MV-4-11 (cell line): Measurements from ENCODE around the gene DIO1.
A peak's percentile ranks its signal among the peaks of the same experiment; 100 is the strongest.

Source experiments
- DNase-seq: peaks from one replicate; lab custom pipeline; 2025; lab: John Stamatoyannopoulos, UW

The DIO1 gene

DNA sequence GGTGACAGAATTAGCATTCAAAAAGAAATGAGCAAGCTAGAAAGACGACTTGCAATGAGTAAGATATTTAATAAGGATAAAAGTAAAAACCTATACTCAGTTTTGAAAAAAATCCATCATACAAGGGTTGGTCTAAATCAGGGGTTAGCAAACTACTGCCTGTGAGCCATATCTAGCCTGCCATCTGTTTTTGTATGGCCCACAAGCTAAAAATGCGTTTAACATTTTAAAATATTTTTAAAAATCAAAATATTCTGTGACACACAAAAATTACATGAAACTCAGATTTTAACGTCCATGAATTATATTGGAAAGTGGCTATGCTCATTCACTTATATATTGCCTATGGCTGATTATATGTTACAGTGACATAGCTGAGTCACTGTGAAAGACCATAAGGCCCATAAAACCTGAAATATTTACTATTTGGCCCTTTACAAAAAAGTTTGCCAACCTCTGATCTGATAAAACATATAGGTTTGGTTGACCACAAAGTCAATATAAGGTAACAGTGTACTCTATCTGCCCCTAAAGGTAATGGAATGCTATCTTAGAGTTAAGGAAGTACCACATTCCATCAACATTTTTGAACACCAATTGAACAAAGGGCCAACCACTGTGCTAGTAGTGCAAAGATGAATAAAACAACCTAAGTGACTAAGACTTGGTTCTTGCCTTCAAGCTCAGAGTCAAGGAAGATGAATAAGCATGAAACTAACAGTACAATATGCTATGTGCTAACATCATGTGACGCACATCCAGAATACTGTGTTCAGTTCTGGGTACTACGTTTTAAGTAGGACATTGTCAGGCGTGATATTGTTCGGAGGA, 48.4 kb downstream of the DIO1 start:
- no peak for DNase-seq

DNA sequence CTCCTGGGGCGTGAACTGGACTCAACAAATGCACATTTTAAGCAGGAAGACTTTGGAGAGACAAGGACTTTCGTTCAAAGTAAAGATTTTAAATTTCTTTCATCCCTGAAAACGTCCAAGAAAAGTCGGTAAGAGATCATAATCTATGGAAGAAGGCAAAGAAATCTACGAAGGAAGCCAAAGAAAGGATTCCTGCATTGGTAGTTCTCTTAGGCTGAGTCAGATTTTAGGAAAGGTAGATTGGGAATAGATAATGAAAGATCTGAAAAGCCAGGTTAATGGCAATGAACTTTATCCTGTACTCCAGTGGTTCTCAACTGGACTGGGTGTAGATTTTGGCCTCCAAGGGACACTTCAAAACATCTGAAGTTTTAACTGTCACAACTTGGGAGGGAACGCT, 49.1 kb downstream of the DIO1 start:
- DNase-seq, result no peak

DNA sequence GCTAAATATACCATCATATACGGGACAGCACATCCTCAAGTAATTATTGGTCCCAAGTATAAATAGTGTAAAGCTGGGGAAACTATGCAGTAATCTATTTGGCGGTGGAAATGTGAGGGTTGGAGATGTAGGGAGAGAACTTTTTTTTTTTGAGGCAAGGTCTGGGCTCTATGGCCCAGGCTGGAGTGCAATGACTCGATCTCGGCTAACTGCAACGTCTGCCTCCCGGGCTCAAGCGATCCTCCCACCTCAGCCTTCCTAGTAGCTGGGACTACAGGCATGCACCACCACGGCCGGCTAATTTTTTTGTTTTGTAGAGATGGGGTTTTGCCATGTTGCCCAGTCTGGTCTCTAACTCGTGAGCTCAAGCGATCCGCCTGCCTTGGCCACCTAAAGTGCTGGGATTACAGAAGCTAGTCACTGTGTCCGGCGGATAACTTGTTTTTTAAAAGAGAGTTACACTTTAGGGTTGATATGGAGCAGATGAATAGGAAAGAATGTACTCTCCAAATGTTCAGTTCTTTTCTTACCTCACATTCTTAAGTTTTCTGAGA, 49.6 kb downstream of the DIO1 start:
- no peak for DNase-seq

DNA sequence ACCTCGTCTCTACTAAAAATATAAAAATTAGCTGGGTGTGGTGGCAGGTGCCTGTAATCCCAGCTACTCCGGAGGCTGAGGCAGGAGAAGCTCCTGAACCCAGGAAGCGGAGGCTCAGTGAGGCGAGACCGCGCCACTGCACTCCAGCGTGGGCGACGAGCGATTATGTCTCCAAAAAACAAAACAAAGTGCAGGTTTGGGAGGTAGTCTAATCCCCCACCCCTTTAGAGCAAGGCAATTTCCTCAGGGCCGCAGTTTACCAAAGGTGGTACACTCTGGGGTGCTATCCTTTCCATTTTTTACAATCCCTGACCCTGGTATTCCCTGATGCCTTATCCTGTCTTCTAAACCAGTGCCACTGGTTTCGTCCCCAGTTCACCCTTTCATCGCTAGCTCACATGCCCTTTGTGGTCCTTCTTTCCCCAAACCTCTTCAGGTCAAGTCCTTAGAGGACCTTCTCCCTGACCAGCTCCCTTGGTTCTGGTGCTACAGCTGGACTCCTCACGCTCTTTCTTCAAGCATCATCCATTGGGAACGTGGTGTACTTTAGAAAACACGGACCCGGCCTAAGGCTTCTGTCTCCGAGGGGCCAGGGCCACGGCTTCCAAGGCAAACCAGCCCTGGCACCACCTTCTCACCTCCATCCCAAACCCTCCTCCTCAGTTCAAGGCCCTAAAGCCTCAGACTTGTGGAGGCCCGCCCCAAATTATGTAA, 50.6 kb downstream of the DIO1 start:
- DNase-seq, result no peak

DNA sequence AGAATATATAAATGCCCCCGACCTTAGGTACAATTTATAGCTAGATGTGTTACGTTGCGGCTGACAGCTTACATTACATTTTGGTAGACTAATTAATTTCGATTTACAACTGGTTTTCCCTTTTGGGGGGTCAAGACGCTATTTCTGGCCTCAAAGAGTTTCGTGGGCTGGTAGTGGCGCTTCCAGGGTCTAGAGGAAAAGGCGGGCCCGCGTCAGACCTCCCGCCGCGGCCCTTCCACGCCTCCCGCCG, 51.1 kb downstream of the DIO1 start:
- peak; percentile 54 for DNase-seq

DNA sequence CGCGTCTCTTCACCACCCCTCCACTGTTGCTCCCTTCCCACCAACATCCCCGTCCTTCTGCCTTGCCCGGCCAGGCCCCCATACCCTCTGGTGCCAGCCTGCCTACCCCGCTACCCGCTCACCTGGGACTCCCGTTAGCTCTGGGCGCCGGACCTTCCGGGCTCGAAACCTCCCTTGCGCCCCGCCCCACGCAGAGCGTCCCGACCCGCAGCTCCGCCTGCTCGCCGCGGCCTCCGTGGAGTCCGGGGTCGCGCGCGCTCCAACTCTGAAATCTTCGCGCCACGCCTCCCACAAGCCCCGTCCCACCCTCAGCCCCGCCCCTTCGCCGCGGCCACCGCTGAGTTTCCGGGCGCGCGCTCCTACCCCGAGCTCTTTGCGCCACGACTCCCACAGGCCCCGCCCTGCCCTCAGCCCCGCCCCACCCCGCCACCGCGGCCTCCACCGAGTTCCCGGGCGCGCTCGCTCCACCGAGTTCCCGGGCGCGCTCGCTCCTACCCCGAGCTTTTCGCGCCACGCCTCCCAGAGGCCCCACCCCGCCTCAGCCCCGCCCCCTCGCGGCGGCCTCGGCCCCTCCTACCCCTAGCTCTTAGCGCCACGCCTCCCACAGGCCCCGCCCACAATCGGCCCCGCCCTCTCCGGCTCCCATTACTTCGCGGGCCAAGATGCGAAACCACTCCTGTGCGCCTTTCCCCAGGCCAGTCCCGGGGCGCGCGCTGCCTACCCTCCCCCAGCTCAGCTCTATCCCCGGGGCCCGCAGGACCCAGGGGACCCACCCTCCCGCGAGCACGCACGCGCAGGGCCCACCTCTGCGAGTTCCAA, 51.7 kb downstream of the DIO1 start, which contains the start of gene IFT25:
Gene IFT25 (minus strand): TSS at position 267 of the 819 bp plus-strand sequence. CDS start 5,617 bp downstream, outside the sequence.
- DNase-seq, result peak; percentile 87

DNA sequence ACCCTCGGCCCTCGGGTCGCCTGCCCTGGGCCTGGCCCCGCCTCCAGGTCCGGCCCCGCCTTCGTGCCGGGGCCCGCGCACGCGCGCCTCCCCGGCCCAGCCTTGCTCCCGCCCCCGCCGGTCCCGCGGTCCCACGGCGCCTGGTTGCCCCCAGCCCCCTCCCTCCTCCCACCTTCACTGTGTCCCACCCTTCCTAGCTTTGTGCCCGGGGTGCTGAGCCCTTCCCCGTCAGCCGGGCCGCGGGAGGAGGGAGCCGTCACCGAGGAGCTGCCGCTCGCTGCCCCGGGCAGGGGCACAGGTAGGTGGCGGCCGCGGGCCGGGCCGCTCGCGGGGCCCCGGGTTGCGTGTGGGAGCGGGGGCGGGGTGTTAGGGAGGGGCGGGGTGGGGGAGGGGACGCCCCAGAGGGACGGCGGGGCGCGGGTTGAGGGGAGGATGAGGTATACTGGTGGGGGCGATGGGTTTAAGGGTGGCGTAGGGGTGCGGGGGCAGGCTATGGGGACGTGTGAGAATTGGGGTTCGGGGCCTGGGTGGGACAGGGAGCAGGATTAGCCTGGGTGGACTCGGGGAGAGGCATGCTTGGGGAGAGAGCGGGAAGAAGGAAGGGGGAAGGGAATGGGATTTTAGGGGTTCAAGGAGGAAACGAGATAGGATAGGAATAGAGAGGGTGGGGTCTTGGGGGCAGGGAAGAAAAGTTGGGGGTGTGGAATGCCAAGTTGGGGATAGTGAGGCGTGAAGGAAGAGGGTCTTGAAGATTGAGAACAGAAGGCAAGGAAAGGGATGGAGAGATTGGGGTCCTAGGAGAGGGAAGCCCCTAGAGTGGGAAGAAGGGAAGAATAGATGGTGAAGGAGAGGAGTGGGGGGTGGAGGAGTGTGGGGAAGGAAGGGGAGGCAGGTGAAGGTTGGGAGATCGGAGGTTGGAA, 52.5 kb downstream of the DIO1 start, which contains the start of gene LRRC42:
Gene LRRC42 (plus strand): TSS at position 99 of the 920 bp plus-strand sequence. CDS start 5,650 bp downstream, outside the sequence.
- DNase-seq, result no peak

DNA sequence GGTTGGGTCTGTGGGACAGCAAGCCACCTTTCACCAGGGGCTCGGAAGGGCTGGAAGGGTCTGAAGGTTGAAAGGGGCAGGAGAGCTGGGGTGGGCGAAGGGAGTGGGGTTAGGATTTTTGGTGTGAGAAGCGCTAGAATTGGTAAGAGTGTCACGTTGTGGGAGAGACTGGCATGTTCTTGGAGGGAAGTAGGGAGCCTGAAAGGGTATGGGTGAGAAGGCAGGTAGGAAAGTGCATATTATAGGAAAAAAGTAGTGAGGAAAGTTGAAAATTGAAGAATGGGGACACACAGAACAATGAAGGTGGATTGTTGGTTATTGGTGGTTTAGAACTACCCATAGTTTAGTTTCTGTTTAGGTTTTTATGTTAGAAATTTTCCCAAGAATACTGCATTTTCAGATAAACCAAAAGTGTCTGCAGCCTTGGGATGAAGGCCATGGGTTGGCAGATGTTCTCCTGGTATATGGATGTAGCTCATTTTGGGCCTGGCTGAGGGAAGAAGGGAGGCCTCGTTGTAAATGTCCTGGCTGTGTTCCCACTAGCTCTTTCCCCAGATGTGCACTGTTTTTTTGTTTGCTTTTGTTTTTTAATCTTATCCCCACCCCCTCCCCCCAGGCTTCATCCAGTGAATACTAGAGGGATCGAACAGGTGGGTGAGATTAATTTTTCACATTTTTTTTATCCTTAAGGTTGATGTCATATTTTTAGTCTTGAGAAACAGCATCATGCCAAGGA, 53.4 kb downstream of the DIO1 start:
- DNase-seq, result no peak

DNA sequence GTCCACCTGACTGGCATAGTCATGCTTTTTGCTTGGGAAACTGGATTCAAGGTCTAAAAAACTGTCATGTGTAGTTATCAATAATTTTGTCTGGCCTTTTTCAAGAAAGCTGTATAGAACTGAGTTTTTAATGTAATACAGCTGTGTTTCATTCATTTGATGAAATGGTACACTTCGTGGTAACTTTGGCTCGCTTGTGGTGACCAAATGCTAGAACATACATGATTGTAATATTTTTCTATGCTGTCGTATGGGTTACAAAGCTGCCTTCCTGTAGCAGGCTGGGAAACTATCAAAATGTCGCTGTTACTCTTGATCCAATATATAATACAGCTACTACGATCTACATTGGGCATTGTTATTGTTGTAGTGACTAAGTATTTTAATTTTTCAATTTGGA, 54.3 kb downstream of the DIO1 start:
- no peak for DNase-seq

DNA sequence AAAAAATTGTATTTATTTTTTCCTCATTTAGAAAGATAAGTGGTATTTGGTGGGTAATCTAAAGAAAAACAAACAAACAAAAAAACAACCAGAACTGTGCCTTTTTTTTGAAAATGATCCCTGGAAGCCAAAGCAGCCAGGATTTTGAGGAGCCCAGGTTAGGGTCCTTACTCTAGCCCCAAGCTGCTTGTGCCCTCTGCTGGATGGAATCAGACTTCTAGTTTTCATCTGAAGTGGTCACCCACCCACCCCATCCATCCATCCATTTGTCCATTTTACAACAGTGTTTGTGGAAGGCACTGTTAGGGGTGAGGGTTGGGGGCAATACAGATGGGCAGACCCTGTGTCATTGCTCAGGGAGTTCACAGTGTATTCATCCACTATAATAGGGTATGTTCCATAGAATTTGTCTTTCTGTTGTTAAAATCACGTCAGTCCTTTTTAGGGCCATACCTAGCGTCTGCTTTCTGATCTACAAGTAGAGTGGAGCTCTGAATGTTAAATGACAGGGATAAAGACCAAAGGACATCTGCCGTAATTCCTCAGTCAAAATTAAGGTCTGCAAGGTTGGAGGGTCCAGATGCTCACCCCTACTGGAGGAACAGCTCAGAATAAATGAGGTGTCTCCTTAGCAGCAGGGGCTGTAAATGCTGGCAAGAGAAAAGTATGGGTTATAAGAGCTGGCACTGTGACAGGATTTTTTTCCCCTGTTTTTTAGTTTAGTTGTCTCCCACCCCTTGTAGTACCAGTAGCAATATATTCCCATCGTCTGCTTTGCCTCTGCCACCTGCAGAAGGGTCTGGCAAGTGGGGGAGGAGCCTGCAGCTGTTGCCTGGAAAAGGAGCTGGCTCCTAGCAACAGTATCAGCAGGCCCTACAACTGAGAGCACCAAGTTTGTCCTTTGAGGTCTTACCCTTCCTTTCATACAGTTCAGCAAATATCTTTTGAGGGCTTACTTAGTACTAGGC, 55.3 kb downstream of the DIO1 start:
- peak; percentile 28 for DNase-seq

DNA sequence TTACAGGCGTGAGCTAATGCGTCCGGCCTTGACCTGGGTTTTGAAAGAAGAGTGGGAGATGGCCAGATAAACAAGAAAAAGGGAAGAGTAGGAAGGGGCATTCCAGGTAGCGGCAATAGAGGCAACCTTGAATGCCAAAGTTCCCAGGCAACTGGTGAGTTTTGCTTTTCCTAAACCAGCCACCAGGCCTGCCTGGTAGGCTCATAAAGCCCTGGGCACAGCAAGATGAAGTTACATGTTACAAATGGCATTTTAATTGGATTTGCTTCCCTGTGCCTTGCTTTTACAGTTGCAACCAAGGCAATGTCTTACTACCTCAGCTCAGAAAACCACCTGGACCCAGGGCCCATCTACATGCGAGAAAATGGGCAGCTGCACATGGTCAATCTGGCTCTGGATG, 57.7 kb downstream of the DIO1 start:
- no peak for DNase-seq

DNA sequence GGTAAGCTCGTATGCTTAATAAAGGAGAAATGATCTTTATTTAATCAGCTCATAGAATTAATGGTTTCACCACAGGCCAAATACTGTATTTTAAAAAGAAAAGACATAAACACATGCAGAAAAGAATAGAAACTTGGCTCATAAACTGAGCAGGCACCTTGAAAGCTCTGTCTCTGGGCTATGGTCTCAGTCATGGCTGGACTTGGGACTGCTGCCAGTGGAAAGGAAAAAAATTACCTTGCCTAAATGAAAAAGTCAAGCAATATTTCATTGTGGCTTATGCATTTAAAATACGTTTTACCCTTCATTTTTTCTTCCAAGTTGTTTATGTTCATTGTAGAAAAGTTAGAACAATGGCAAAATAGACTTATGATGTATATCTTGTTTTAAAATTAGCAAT, 60.1 kb downstream of the DIO1 start:
- no peak for DNase-seq

DNA sequence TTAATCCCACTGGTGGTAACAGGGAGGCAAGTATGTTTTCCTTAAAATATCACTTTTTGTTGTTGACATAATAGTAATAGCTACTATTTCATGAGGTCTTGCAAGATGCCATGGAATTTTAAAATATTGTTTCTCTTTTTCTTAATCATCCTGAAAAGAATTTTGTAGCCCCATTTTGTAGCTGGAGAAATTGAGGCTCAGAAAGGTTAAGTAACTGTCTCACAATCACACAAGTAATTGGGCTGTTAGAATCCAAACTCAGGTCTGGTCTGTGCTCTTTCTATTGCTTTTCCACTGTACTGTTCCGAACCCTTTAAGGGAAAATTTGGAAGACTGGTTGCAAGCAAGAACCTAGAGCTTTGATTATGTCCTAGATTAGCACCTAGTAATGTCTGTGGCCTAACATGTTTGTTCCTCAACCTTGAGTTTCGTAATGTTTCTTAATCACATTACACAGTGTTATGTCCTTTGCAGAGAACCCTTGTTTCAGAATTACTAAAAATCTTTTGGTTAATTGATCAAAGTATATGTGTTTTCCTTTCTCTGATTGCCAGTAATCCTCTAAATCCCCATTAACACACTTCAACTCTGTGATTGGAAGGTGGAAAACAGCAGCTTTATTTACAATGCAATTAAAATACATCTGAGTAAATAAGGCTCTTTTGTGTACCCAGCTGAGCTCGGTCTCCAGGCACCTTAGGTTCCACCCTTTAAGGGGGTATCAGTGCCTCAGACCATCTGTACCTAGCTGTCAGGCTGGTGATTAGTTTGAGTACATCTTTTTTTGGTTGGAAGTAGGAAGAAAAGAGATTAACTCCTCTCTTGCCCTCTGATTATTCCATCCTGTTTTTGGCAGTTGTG, 62.6 kb downstream of the DIO1 start:
- peak; percentile 31 for DNase-seq

DNA sequence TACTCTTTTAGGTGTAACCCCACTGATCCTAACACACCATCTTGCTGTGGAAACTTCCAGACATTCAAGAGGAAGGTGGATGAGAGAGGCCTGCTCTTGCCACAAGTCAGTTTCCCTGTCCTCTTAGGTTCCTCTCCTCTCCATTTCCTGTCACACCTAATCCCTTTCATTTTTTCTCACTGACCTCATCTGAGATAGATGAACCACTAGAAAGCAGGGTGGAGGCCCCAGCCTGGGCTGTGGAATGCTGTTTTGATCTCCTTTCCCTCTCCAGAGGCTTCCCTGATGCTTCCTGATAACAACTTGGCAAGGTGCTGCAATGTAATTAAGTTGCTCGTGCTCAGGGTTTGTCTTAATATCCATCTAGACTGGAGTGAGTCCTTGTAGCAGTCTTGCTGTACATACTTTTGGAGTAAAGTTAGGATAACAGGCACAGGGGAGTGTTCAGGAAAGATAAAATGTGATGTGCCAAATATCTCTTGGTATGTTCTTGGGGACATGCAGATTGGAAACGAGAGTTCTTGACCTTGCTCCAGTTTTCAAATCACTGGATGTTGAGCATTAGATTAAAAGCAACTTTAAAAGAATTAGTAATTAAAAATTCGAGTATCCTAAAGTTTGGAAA, 63.3 kb downstream of the DIO1 start:
- no peak for DNase-seq

DNA sequence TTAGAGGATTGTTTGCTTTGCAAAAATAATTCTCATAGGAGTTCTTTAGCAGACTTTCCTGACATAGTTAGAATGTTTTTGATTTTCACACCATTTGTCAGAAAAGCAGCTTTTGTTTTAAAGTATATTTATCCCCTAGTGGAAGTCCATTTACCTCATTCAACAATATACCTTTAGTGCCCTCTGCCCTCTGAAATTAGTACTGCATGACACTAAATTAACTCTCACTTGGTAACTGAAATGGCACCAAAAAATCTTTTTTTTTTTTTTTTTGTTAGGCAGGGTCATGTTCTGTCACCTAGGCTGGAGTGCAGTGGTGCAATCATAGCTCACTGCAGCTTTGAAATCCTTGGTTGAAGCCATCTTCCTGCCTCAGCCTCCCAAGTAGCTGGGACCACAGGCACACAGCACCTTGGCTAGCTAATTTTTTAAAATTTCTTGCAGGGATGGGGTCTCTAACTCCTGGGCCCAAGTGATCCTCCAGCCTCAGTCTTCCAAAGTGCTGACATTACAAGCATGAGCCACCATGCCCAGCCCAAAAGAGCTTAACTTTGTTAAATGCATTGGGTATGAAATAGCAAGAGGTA, 65.8 kb downstream of the DIO1 start:
- peak; percentile 28 for DNase-seq
